Keratinocyte (primary cell): ENCODE measurements around the gene CDH18. TPM values are rescaled to one million over a fixed set of nuclear protein-coding genes. Genes with fewer than 3 reads are reported as not detected.
A peak's percentile ranks its signal among the peaks of the same experiment; 100 is the strongest.

Experiments
- DNase-seq: peaks from one replicate; pipeline ENCODE4 v3.0.0-alpha.2; 2011; ENCODE audit warnings: low read depth, missing footprints, low spot score
- FAIRE-seq: peaks from 2 replicates; lab custom pipeline; 2011; peaks lifted over from hg19 to GRCh38; lab: Jason Lieb, UNC
- H2AFZ ChIP-seq: 2 replicates; pipeline ENCODE4 v1.6.0; 2012; ENCODE audit warnings: low read length, control low read depth, inconsistent platforms; ENCODE audit not compliant: control insufficient read depth
- H3K27ac ChIP-seq: 2 replicates; pipeline ENCODE4 v1.5.1; 2011; ENCODE audit warnings: low read length; ENCODE audit not compliant: control insufficient read depth, insufficient read depth
- H3K27me3 ChIP-seq: 3 replicates; pipeline ENCODE4 v1.6.0; 2011; ENCODE audit warnings: low read length; ENCODE audit not compliant: control insufficient read depth, insufficient read depth; ENCODE audit errors: extremely low read depth
- H3K36me3 ChIP-seq, 2 experiments: 2 replicates in 1 of 2; 3 replicates in 1 of 2; pipeline ENCODE4 v1.5.1; 2011; ENCODE audit warnings: low read length in 2 of 2, mild to moderate bottlenecking in 1 of 2; ENCODE audit not compliant: control insufficient read depth in 2 of 2, insufficient read depth in 2 of 2; ENCODE audit errors: extremely low read depth in 1 of 2
- H3K4me1 ChIP-seq: 3 replicates; pipeline ENCODE4 v1.5.1; 2011; ENCODE audit warnings: low read length; ENCODE audit not compliant: control insufficient read depth, insufficient read depth; ENCODE audit errors: extremely low read depth
- H3K4me2 ChIP-seq: 3 replicates; pipeline ENCODE4 v1.6.0; 2011; ENCODE audit warnings: low read depth, low read length; ENCODE audit not compliant: control insufficient read depth, insufficient read depth; ENCODE audit errors: extremely low read depth
- H3K4me3 ChIP-seq, 3 experiments: fragments of 200-600 bp in 1 of 3; sonication (generic) in 1 of 3; 2 replicates in 2 of 3; 3 replicates in 1 of 3; pipeline ENCODE4 v1.5.1; 2011 to 2016; ENCODE audit warnings: low read length in 3 of 3, mild to moderate bottlenecking in 3 of 3, control low read depth in 2 of 3, inconsistent platforms in 1 of 3, low read depth in 1 of 3, mixed read lengths in 1 of 3, mixed run types in 1 of 3, moderate library complexity in 1 of 3; ENCODE audit not compliant: control insufficient read depth in 2 of 3, insufficient read depth in 2 of 3; ENCODE audit errors: extremely low read depth in 1 of 3
- H3K79me2 ChIP-seq: 2 replicates; pipeline ENCODE4 v1.6.0; 2012; ENCODE audit warnings: low read length; ENCODE audit not compliant: control insufficient read depth, insufficient read depth
- H3K9ac ChIP-seq: 3 replicates; pipeline ENCODE4 v1.6.0; 2011; ENCODE audit warnings: low read length; ENCODE audit not compliant: control insufficient read depth, insufficient read depth; ENCODE audit errors: extremely low read depth
- H3K9me1 ChIP-seq: 3 replicates; pipeline ENCODE4 v1.6.0; 2011; ENCODE audit warnings: low read length; ENCODE audit not compliant: control insufficient read depth, insufficient read depth; ENCODE audit errors: extremely low read depth
- H3K9me3 ChIP-seq: 2 replicates; pipeline ENCODE4 v1.5.1; 2012; ENCODE audit warnings: low read depth, low read length; ENCODE audit not compliant: control insufficient read depth
- H4K20me1 ChIP-seq: 3 replicates; pipeline ENCODE4 v1.6.0; 2011; ENCODE audit warnings: low read length; ENCODE audit not compliant: control insufficient read depth, insufficient read depth; ENCODE audit errors: extremely low read depth
- CTCF ChIP-seq, 3 experiments: IDR thresholded peaks in 1 of 3; conservative IDR thresholded peaks in 1 of 3; optimal IDR thresholded peaks in 1 of 3; 2 replicates in 2 of 3; 3 replicates in 1 of 3; pipeline versions ENCODE3 to v1.5.1; 2011; ENCODE audit warnings: low read length in 3 of 3, mild to moderate bottlenecking in 3 of 3, moderate library complexity in 2 of 3, control low read depth in 1 of 3, inconsistent platforms in 1 of 3; ENCODE audit not compliant: insufficient read depth in 2 of 3; ENCODE audit errors: extremely low read depth in 1 of 3
- EZH2 ChIP-seq: IDR thresholded peaks from one replicate; pipeline ENCODE4 v1.6.1; 2012; ENCODE audit warnings: inconsistent platforms, mild to moderate bottlenecking, low read length, moderate library complexity
- dilution Hi-C: fragments of 300-500 bp; cut with MboI; formaldehyde crosslinking; loops from one replicate; pipeline ENCODE4 v1.7.0; 2020; ENCODE audit warnings: low sequenced_read_pairs; ENCODE audit not compliant: extremely low pct_ligation_motif_present
- polyA plus RNA-seq, 5 experiments: library from polyadenylated mRNA; depleted of rRNA in 3 of 5; stranded (reverse) in 3 of 5; stranded (forward) in 1 of 5; unstranded in 1 of 5; fragments of >200 nt; gene quantifications; 1 replicate in 1 of 5; 2 replicates in 3 of 5; 3 replicates in 1 of 5; pipeline versions ENCODE4 v1.2.1 to v1.2.3, GENCODE V29; 2011 to 2012; ENCODE audit warnings: missing spikeins in 2 of 5, low read depth in 1 of 5, low replicate concordance in 1 of 5

Gene CDH18
- polyA plus RNA-seq, 1 donor (not counting 4 experiments of a cell fraction or from before 2014, with no cell fraction given), result 0.41 TPM

- Histone ChIP-seq H3K9me1 (no peaks in the 10 kb centered on the region), H3K9ac (no peak overlapping the region), H3K27ac (no peak overlapping the region), H4K20me1 (no peaks in the 10 kb centered on the region), H3K4me3 (no peak overlapping the region), H3K4me2 (no peak overlapping the region), H2AFZ (peak overlapping the region; percentile 17), H3K27me3 (no peaks in the 10 kb centered on the region), H3K4me1 (peaks cover 22% of the 10 kb centered on the region), H3K9me3 (no peaks in the 10 kb centered on the region), H3K79me2 (no peaks in the 10 kb centered on the region), H3K36me3 (no peaks in the 10 kb centered on the region)
- no peak for FAIRE-seq
- no peak for DNase-seq
- no peak for TF ChIP-seq EZH2
- no peak for TF ChIP-seq CTCF (optimal IDR thresholded peaks at IDR 0.05 in 1 of 3, IDR thresholded peaks at IDR 0.05 in 1 of 3, conservative IDR thresholded peaks at IDR 0.05 in 1 of 3; ENCODE audit: extremely low read depth in 1 of 3, insufficient read depth in 2 of 3, low read length in 3 of 3)
- dilution Hi-C loops, result no loop called here
Measured at GRCh38 chr5:19855931-19856330, 132.1 kb downstream of the CDH18 start.

- Histone ChIP-seq H3K4me1 (peaks cover 22% of the 10 kb centered on the region), H3K9me3 (no peaks in the 10 kb centered on the region), H3K9me1 (no peaks in the 10 kb centered on the region), H3K9ac (no peak overlapping the region), H2AFZ (no peak overlapping the region), H3K4me2 (no peak overlapping the region), H3K36me3 (no peaks in the 10 kb centered on the region), H3K4me3 (no peak overlapping the region), H3K27ac (no peak overlapping the region), H3K27me3 (no peaks in the 10 kb centered on the region), H3K79me2 (no peaks in the 10 kb centered on the region), H4K20me1 (no peaks in the 10 kb centered on the region)
- FAIRE-seq, result no peak
- TF ChIP-seq CTCF (optimal IDR thresholded peaks at IDR 0.05 in 1 of 3, IDR thresholded peaks at IDR 0.05 in 1 of 3, conservative IDR thresholded peaks at IDR 0.05 in 1 of 3; ENCODE audit: extremely low read depth in 1 of 3, insufficient read depth in 2 of 3, low read length in 3 of 3), result no peak
- no peak for TF ChIP-seq EZH2
- no peak for DNase-seq
- dilution Hi-C loops, result no loop called here
Measured at GRCh38 chr5:19855453-19855852, 132.5 kb downstream of the CDH18 start.
